Body of pancreas (tissue), 4 donors: ENCODE measurements around the gene PBX3. TPM values are rescaled to one million over a fixed set of nuclear protein-coding genes. Genes with fewer than 3 reads are reported as not detected.

Experiments used
- ATAC-seq: fragments of 150-250 bp; one replicate; pipeline ENCODE4 v1.9.1; 2016
- DNase-seq, 4 donors: peaks; one replicate each; pipeline ENCODE4 v3.0.0-alpha.2; 2019
- H3K27ac ChIP-seq, 4 donors: fragments of 200-600 bp; sonication (generic); 1 replicate in 3 of 4; 2 replicates in 1 of 4; pipeline versions ENCODE4 v1.5.1 to v1.6.1; 2016 to 2019; ENCODE audit warnings: mild to moderate bottlenecking in 1 of 4, mixed read lengths in 1 of 4, moderate library complexity in 1 of 4
- H3K27me3 ChIP-seq, 2 donors: fragments of 200-600 bp; sonication (generic); one replicate each; pipeline ENCODE4 v1.6.0; 2016; ENCODE audit warnings: mild to moderate bottlenecking in 1 of 2
- H3K36me3 ChIP-seq, 2 donors: fragments of 200-600 bp; sonication (generic); replicated peaks in 1 of 2; 2 replicates each; pipeline ENCODE4 v1.5.1; 2016; ENCODE audit warnings: low read depth in 2 of 2; ENCODE audit not compliant: insufficient read depth in 1 of 2
- H3K4me1 ChIP-seq: fragments of 200-600 bp; sonication (generic); one replicate; pipeline ENCODE4 v1.6.0; 2016
- H3K4me3 ChIP-seq, 2 donors: fragments of 200-600 bp; sonication (generic); 1 replicate in 1 of 2; 2 replicates in 1 of 2; pipeline ENCODE4 v1.5.1; 2016 to 2019
- H3K9me3 ChIP-seq, 3 donors: fragments of 200-600 bp; sonication (generic); 1 replicate in 2 of 3; 2 replicates in 1 of 3; pipeline ENCODE4 v1.5.1; 2016
- CTCF ChIP-seq, 7 experiments: fragments of 450-650 bp in 4 of 7; fragments of 200-600 bp in 3 of 7; sonication (generic) in 3 of 7; IDR thresholded peaks; one replicate each; pipeline ENCODE4 v1.5.1; 2016 to 2019; ENCODE audit warnings: antibody characterized with exemption in 7 of 7
- POLR2A ChIP-seq, 3 donors: fragments of 450-650 bp; IDR thresholded peaks; one replicate each; pipeline ENCODE4 v1.6.1; 2016; ENCODE audit warnings: antibody characterized with exemption in 3 of 3, mild to moderate bottlenecking in 2 of 3
- WGBS, 2 donors: methylation state at CpG; one replicate each; pipeline ENCODE4 v1.1.5; 2017; 5-methylcytosine and 5-hydroxymethylcytosine counted together
- intact Hi-C: fragments of 100-400 bp; cut with DNase I; formaldehyde crosslinking; loops from one replicate; pipeline ENCODE4 v1.15.1; 2023
- total RNA-seq, 2 donors: library from RNA; depleted of rRNA; stranded (reverse); fragments of >200 nt; gene quantifications; one replicate each; pipeline ENCODE4 v1.1.0, GENCODE V29; 2016

The PBX3 gene
- total RNA-seq, 2 donors from 2014 or later, result 12.5 to 36.3 TPM

- DNase-seq (no peak), ATAC-seq (no peak)
- Histone ChIP-seq H3K27me3 (no peaks in the 10 kb centered on the region), H3K4me3 (no peak overlapping the region), H3K4me1 (no peaks in the 10 kb centered on the region), H3K9me3 (peaks cover 0 to 6% (median 0%) of the 10 kb centered on the region in 3 donors), H3K36me3 (no peaks in the 10 kb centered on the region), H3K27ac (no peak overlapping the region)
- intact Hi-C loops, result no loop called here
- WGBS, 2 donors, result 90 to 92% methylated on average over 9 of the region's 9 CpGs
- TF ChIP-seq CTCF (IDR thresholded peaks at IDR 0.05) (no peak), POLR2A (IDR thresholded peaks at IDR 0.05) (no peak)
These were observed 202.7 kb downstream of the PBX3 start for GRCh38 chr9:125949703-125950460.

- intact Hi-C loops, result no loop called here
- Histone ChIP-seq H3K4me1 (no peaks in the 10 kb centered on the region), H3K27ac (no peak overlapping the region), H3K36me3 (no peaks in the 10 kb centered on the region), H3K27me3 (no peaks in the 10 kb centered on the region), H3K4me3 (no peak overlapping the region), H3K9me3 (peaks cover 0 to 5% (median 0%) of the 10 kb centered on the region in 3 donors)
- ATAC-seq (no peak), DNase-seq (no peak)
- WGBS, 2 donors, result 95 to 97% methylated on average over 4 of the region's 4 CpGs
- TF ChIP-seq POLR2A (IDR thresholded peaks at IDR 0.05) (no peak), CTCF (IDR thresholded peaks at IDR 0.05) (no peak)
These were observed 203.8 kb downstream of the PBX3 start for GRCh38 chr9:125950880-125951471.

DNA sequence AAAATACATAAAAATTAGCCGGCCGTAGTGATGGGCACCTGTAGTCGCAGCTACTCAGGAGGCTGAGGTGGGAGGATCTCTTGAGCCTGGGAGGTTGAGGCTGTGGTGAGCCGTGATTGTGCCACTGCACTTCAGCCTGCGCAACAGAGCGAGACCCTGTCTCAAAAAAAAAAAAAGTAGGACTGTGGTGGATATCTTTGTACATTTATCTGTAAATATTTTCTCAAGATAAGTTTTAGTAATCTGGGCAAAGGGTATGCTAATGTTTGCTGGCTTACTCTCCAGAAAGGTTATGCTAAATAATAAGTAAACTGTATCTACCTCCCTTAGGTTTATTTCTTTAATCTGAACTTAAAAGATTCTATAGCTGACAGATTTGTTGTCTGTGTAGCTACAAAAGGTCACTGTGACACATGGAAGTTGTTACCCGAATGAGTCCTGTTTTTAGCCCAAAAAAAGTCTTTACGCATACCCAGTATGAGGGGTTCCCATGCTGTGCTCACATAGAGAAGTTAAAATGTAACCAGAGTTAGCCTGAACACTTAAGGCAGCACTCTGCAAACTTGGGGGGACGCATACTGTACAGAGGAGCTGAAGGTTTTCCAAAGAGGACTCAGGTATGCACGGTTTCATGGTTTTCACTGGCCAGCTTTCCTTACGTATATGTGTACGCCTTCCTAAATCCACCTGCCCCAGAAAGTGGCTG, 206.3 kb downstream of the PBX3 start:
- TF ChIP-seq POLR2A (IDR thresholded peaks at IDR 0.05) (no peak), CTCF (IDR thresholded peaks at IDR 0.05) (no peak)
- Histone ChIP-seq H3K36me3 (no peaks in the 10 kb centered on the region), H3K9me3 (no peaks in the 10 kb centered on the region), H3K27me3 (no peaks in the 10 kb centered on the region), H3K4me1 (no peaks in the 10 kb centered on the region), H3K4me3 (no peak overlapping the region), H3K27ac (no peak overlapping the region)
- ATAC-seq, result no peak
- 76 to 84% methylated on average over 12 of the region's 12 CpGs for WGBS, 2 donors
- no peak for DNase-seq
- intact Hi-C loops, result no loop called here

- intact Hi-C loops, result no loop called here
- WGBS, 2 donors, result 92 to 95% methylated on average over 5 of the region's 5 CpGs
- Histone ChIP-seq H3K27ac (no peak overlapping the region), H3K4me3 (no peak overlapping the region), H3K9me3 (no peaks in the 10 kb centered on the region), H3K36me3 (no peaks in the 10 kb centered on the region), H3K27me3 (no peaks in the 10 kb centered on the region), H3K4me1 (no peaks in the 10 kb centered on the region)
- ATAC-seq (no peak), DNase-seq (no peak)
- no peak for TF ChIP-seq CTCF (IDR thresholded peaks at IDR 0.05)
- no peak for TF ChIP-seq POLR2A (IDR thresholded peaks at IDR 0.05)
These were observed 208.9 kb downstream of the PBX3 start for GRCh38 chr9:125956102-125956501.
